Measurements from ENCODE around the gene DDX54.
"Not testable (repeated sequence)": the region's sequence is repeated elsewhere in the genome, so short reads cannot be mapped to it uniquely, and the experiment has no call there.

Gene DDX54

GRCh38 chr12:113138826-113139225, 46.5 kb downstream of the DDX54 start:
- DNase-seq, result no peak

- DNase-seq, result no peak
These were observed 47.2 kb downstream of the DDX54 start for GRCh38 chr12:113137861-113138783.

- DNase-seq, result no peak
These were observed 48.2 kb downstream of the DDX54 start for GRCh38 chr12:113136990-113137511.

GRCh38 chr12:113136128-113136989, 48.9 kb downstream of the DDX54 start:
- peak; percentile 83 to 85 for DNase-seq

- DNase-seq, result peak; percentile 91 to 93
These were observed 49.8 kb downstream of the DDX54 start, which contains the start of gene RASAL1 for GRCh38 chr12:113135178-113136127. Gene RASAL1 (minus strand): TSS chr12:113135761. CDS start chr12:113135462, 299 bp downstream.

- DNase-seq, result no peak
These were observed 50.7 kb downstream of the DDX54 start for GRCh38 chr12:113134521-113134951.

GRCh38 chr12:113134071-113134470, 51.2 kb downstream of the DDX54 start:
- DNase-seq, result no peak

GRCh38 chr12:113133666-113134065, 51.6 kb downstream of the DDX54 start:
- DNase-seq, result no peak

GRCh38 chr12:113133036-113133435, 52.2 kb downstream of the DDX54 start:
- no peak for DNase-seq

- no peak for DNase-seq
These were observed 53.7 kb downstream of the DDX54 start for GRCh38 chr12:113131556-113131955.

- DNase-seq, result no peak
These were observed 54.7 kb downstream of the DDX54 start for GRCh38 chr12:113130457-113131135.

GRCh38 chr12:113129664-113130456, 55.4 kb downstream of the DDX54 start:
- no peak for DNase-seq

GRCh38 chr12:113128802-113129663, 56.2 kb downstream of the DDX54 start:
- DNase-seq, result no peak

GRCh38 chr12:113127791-113128199, 57.5 kb downstream of the DDX54 start:
- no peak for DNase-seq

- no peak for DNase-seq
These were observed 64.5 kb downstream of the DDX54 start for GRCh38 chr12:113120670-113121370.

GRCh38 chr12:113119980-113120669, 65.2 kb downstream of the DDX54 start:
- DNase-seq, result no peak

GRCh38 chr12:113118142-113118541, 67.1 kb downstream of the DDX54 start:
- DNase-seq, result no peak

- DNase-seq, result not testable (repeated sequence)
These were observed 67.6 kb downstream of the DDX54 start for GRCh38 chr12:113117684-113118083.

Measured in activated T-cell treated with anti-CD3 and anti-CD28 coated beads, Interleukin-2, amount 50 U/mL, for 48 hours (primary cell).